Measurements from ENCODE around the gene RPS18. TPM values are rescaled to one million over a fixed set of nuclear protein-coding genes. Genes with fewer than 3 reads are reported as not detected.

RPS18 gene
- total and polyA plus RNA-seq, 4 donors = 742 to 1,432 (median 1,060) TPM

GRCh38 chr6:33272275-33273128 is 627 bp downstream of the RPS18 start:
- WGBS = 18% methylated on average over 22 of the region's 22 CpGs
- Histone ChIP-seq H3K4me1 (ENCODE audit: control insufficient read depth in 4 of 4, insufficient read depth in 4 of 4, low read length in 3 of 4) (peaks cover 9 to 51% (median 41%) of the 10 kb centered on the region in 4 donors), H3K36me3 (ENCODE audit: control insufficient read depth in 4 of 4, insufficient read depth in 3 of 4, low read depth in 1 of 4, low read length in 3 of 4) (peaks cover 0 to 43% (median 26%) of the 10 kb centered on the region in 4 donors), H3K9me3 (ENCODE audit: control insufficient read depth in 4 of 4, low read length in 3 of 4) (no peaks in the 10 kb centered on the region), H3K27ac (ENCODE audit: low read depth in 1 of 2, low read length in 2 of 2) (peak overlapping the region; percentile 25 to 87), H3K4me3 (ENCODE audit: low read depth in 1 of 3, low read length in 3 of 3) (peak overlapping the region; percentile 64 to 97 (median 79)), H3K27me3 (ENCODE audit: control insufficient read depth in 4 of 4, insufficient read depth in 4 of 4, low read length in 3 of 4) (no peaks in the 10 kb centered on the region), H3K9ac (ENCODE audit: low read depth in 1 of 2, low read length in 2 of 2) (peak overlapping the region; percentile 70 to 97)
- DNase-seq (ENCODE audit: low spot score) = no peak
- TF ChIP-seq FOXA1 (IDR thresholded peaks at IDR 0.05) (no peak), RXRA (IDR thresholded peaks at IDR 0.05) (no peak), ZBTB33 (IDR thresholded peaks at IDR 0.05) (no peak), TAF1 (conservative IDR thresholded peaks at IDR 0.05) (no peak)
- TF ChIP-seq, protein P1, sequence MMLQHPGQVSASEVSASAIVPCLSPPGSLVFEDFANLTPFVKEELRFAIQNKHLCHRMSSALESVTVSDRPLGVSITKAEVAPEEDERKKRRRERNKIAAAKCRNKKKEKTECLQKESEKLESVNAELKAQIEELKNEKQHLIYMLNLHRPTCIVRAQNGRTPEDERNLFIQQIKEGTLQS (IDR thresholded peaks at IDR 0.05) = no peak

GRCh38 chr6:33273129-33273923 is 1.5 kb downstream of the RPS18 start:
- no peak overlapping the region for H3K27ac ChIP-seq (ENCODE audit: low read depth in 1 of 2, low read length in 2 of 2)
- peak overlapping the region; percentile 70 to 97 for H3K9ac ChIP-seq (ENCODE audit: low read depth in 1 of 2, low read length in 2 of 2)
- 57% methylated on average over 11 of the region's 11 CpGs for WGBS
- H3K9me3 ChIP-seq (ENCODE audit: control insufficient read depth in 4 of 4, low read length in 3 of 4) = no peaks in the 10 kb centered on the region
- peaks cover 0 to 34% (median 18%) of the 10 kb centered on the region in 4 donors for H3K36me3 ChIP-seq (ENCODE audit: control insufficient read depth in 4 of 4, insufficient read depth in 3 of 4, low read depth in 1 of 4, low read length in 3 of 4)
- H3K4me1 ChIP-seq (ENCODE audit: control insufficient read depth in 4 of 4, insufficient read depth in 4 of 4, low read length in 3 of 4) = peaks cover 9 to 54% (median 42%) of the 10 kb centered on the region in 4 donors
- H3K4me3 ChIP-seq (ENCODE audit: low read depth in 1 of 3, low read length in 3 of 3) = peak overlapping the region; percentile 4 to 97 (median 64)
- no peak for DNase-seq (ENCODE audit: low spot score)
- no peaks in the 10 kb centered on the region for H3K27me3 ChIP-seq (ENCODE audit: control insufficient read depth in 4 of 4, insufficient read depth in 4 of 4, low read length in 3 of 4)
- TF ChIP-seq JUND (IDR thresholded peaks at IDR 0.05) (no peak), YY1 (IDR thresholded peaks at IDR 0.05) (no peak), SP1 (IDR thresholded peaks at IDR 0.05) (no peak), FOXA1 (IDR thresholded peaks at IDR 0.05) (no peak), NR2F2 (IDR thresholded peaks at IDR 0.05) (no peak), TAF1 (conservative IDR thresholded peaks at IDR 0.05) (no peak), HNF4A (conservative IDR thresholded peaks at IDR 0.05) (no peak), HNF4G (IDR thresholded peaks at IDR 0.05) (no peak), RAD21 (IDR thresholded peaks at IDR 0.05) (no peak)
- TF ChIP-seq, protein P2, sequence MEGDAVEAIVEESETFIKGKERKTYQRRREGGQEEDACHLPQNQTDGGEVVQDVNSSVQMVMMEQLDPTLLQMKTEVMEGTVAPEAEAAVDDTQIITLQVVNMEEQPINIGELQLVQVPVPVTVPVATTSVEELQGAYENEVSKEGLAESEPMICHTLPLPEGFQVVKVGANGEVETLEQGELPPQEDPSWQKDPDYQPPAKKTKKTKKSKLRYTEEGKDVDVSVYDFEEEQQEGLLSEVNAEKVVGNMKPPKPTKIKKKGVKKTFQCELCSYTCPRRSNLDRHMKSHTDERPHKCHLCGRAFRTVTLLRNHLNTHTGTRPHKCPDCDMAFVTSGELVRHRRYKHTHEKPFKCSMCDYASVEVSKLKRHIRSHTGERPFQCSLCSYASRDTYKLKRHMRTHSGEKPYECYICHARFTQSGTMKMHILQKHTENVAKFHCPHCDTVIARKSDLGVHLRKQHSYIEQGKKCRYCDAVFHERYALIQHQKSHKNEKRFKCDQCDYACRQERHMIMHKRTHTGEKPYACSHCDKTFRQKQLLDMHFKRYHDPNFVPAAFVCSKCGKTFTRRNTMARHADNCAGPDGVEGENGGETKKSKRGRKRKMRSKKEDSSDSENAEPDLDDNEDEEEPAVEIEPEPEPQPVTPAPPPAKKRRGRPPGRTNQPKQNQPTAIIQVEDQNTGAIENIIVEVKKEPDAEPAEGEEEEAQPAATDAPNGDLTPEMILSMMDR (IDR thresholded peaks at IDR 0.05; ENCODE audit: low read depth, low read length, missing input control) = no peak
- TF ChIP-seq, protein P3, sequence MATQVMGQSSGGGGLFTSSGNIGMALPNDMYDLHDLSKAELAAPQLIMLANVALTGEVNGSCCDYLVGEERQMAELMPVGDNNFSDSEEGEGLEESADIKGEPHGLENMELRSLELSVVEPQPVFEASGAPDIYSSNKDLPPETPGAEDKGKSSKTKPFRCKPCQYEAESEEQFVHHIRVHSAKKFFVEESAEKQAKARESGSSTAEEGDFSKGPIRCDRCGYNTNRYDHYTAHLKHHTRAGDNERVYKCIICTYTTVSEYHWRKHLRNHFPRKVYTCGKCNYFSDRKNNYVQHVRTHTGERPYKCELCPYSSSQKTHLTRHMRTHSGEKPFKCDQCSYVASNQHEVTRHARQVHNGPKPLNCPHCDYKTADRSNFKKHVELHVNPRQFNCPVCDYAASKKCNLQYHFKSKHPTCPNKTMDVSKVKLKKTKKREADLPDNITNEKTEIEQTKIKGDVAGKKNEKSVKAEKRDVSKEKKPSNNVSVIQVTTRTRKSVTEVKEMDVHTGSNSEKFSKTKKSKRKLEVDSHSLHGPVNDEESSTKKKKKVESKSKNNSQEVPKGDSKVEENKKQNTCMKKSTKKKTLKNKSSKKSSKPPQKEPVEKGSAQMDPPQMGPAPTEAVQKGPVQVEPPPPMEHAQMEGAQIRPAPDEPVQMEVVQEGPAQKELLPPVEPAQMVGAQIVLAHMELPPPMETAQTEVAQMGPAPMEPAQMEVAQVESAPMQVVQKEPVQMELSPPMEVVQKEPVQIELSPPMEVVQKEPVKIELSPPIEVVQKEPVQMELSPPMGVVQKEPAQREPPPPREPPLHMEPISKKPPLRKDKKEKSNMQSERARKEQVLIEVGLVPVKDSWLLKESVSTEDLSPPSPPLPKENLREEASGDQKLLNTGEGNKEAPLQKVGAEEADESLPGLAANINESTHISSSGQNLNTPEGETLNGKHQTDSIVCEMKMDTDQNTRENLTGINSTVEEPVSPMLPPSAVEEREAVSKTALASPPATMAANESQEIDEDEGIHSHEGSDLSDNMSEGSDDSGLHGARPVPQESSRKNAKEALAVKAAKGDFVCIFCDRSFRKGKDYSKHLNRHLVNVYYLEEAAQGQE (IDR thresholded peaks at IDR 0.05) = no peak
